Liver (tissue), 9 donors: ENCODE results near the gene FCHSD1. TPM values are rescaled to one million over a fixed set of nuclear protein-coding genes. Genes with fewer than 3 reads are reported as not detected.

Experiments
- DNase-seq: peaks from one replicate; pipeline ENCODE4 v3.0.0-alpha.2; 2017; ENCODE audit warnings: low spot score
- H3K27ac ChIP-seq, 2 donors: one replicate each; pipeline ENCODE4 v1.7.0; 2013; ENCODE audit warnings: inconsistent platforms in 2 of 2, low read length in 2 of 2, control low read depth in 1 of 2, low read depth in 1 of 2, mild to moderate bottlenecking in 1 of 2
- H3K27me3 ChIP-seq, 4 donors: one replicate each; pipeline versions ENCODE4 v1.6.1 to v1.7.0; 2013; ENCODE audit warnings: low read length in 3 of 4, inconsistent platforms in 1 of 4, mild to moderate bottlenecking in 1 of 4, moderate library complexity in 1 of 4; ENCODE audit not compliant: control insufficient read depth in 4 of 4, insufficient read depth in 4 of 4
- H3K36me3 ChIP-seq, 4 donors: one replicate each; pipeline versions ENCODE4 v1.6.1 to v1.7.0; 2013; ENCODE audit warnings: low read length in 3 of 4, mild to moderate bottlenecking in 3 of 4, low read depth in 1 of 4, moderate library complexity in 1 of 4; ENCODE audit not compliant: control insufficient read depth in 4 of 4, insufficient read depth in 3 of 4
- H3K4me1 ChIP-seq, 4 donors: one replicate each; pipeline versions ENCODE4 v1.6.1 to v1.7.0; 2013; ENCODE audit warnings: low read length in 3 of 4, mild to moderate bottlenecking in 3 of 4, moderate library complexity in 1 of 4; ENCODE audit not compliant: control insufficient read depth in 4 of 4, insufficient read depth in 4 of 4
- H3K4me3 ChIP-seq, 3 donors: one replicate each; pipeline versions ENCODE4 v1.6.1 to v1.7.0; 2013; ENCODE audit warnings: low read length in 3 of 3, control low read depth in 1 of 3, low read depth in 1 of 3, mild to moderate bottlenecking in 1 of 3
- H3K9ac ChIP-seq, 2 donors: one replicate each; pipeline ENCODE4 v1.7.0; 2013; ENCODE audit warnings: low read length in 2 of 2, mild to moderate bottlenecking in 2 of 2, moderate library complexity in 2 of 2, control low read depth in 1 of 2, low read depth in 1 of 2
- H3K9me3 ChIP-seq, 4 donors: one replicate each; pipeline versions ENCODE4 v1.6.1 to v1.7.0; 2013; ENCODE audit warnings: low read length in 3 of 4; ENCODE audit not compliant: control insufficient read depth in 4 of 4
- EGR1 ChIP-seq, 2 donors: IDR thresholded peaks; 2 replicates each; pipeline ENCODE4 v1.6.1; 2016 to 2018; ENCODE audit warnings: antibody characterized with exemption in 2 of 2, low read depth in 2 of 2
- FOXA1 ChIP-seq: IDR thresholded peaks from 2 replicates; pipeline ENCODE4 v1.6.1; 2016; ENCODE audit warnings: antibody characterized with exemption
- HNF4A ChIP-seq, 2 donors: conservative IDR thresholded peaks; 2 replicates each; pipeline ENCODE4 v1.6.1; 2016; ENCODE audit warnings: antibody characterized with exemption in 2 of 2, mild to moderate bottlenecking in 2 of 2
- JUND ChIP-seq, 2 donors: IDR thresholded peaks; 2 replicates each; pipeline ENCODE4 v1.6.1; 2016; ENCODE audit warnings: antibody characterized with exemption in 2 of 2
- NR2F2 ChIP-seq: IDR thresholded peaks from 2 replicates; pipeline ENCODE4 v1.6.1; 2016; ENCODE audit warnings: antibody characterized with exemption
- RAD21 ChIP-seq, 2 donors: IDR thresholded peaks; 2 replicates each; pipeline ENCODE4 v1.6.1; 2016; ENCODE audit warnings: antibody characterized with exemption in 2 of 2, mild to moderate bottlenecking in 2 of 2
- SP1 ChIP-seq: IDR thresholded peaks from 2 replicates; pipeline ENCODE4 v1.6.1; 2018; ENCODE audit warnings: antibody characterized with exemption, mild to moderate bottlenecking
- TAF1 ChIP-seq: conservative IDR thresholded peaks from 2 replicates; pipeline ENCODE4 v1.6.1; 2016; ENCODE audit warnings: antibody characterized with exemption, mild to moderate bottlenecking
- YY1 ChIP-seq: IDR thresholded peaks from 2 replicates; pipeline ENCODE4 v1.6.1; 2016; ENCODE audit warnings: antibody characterized with exemption, mild to moderate bottlenecking
- WGBS: extraction: QIAGEN DNeasy Blood & Tissue Kit; methylation state at CpG from one replicate; pipeline ENCODE4 v1.1.7; 2013; 5-methylcytosine and 5-hydroxymethylcytosine counted together
- polyA plus RNA-seq, 2 donors: library from polyadenylated mRNA; stranded (reverse) in 1 of 2; unstranded in 1 of 2; fragments of 200-250 nt in 1 of 2; fragments of >200 nt in 1 of 2; fragmentation: Nextera tagmentation in 1 of 2; extraction: Ambion mirVana in 1 of 2; gene quantifications; one replicate each; pipeline versions ENCODE4 v1.2.1 to v1.2.3, GENCODE V29; 2013 to 2015
- total RNA-seq, 2 donors: library from RNA; depleted of rRNA; stranded (reverse); fragments of >200 nt; gene quantifications; one replicate each; pipeline ENCODE4 v1.2.3, GENCODE V29; 2014
- TF ChIP-seq, protein P1 (sequence below): IDR thresholded peaks from 2 replicates; pipeline ENCODE4 v1.6.1; 2016; ENCODE audit warnings: antibody characterized with exemption
- TF ChIP-seq, protein P2 (sequence below): IDR thresholded peaks from 2 replicates; pipeline ENCODE4 v1.6.1; 2016; ENCODE audit warnings: antibody characterized with exemption
- TF ChIP-seq, protein P3 (sequence below): fragments of 150-350 bp; IDR thresholded peaks from 2 replicates; pipeline ENCODE4 v1.5.1; 2017; ENCODE audit warnings: improper control_type of control experiment, low read depth, low read length; ENCODE audit not compliant: missing input control
- TF ChIP-seq, protein P4 (sequence below): IDR thresholded peaks from 2 replicates; pipeline ENCODE4 v1.6.1; 2016; ENCODE audit warnings: antibody characterized with exemption
- donor health status: healthy.
- donor health status: healthy.
- donor health status: healthy.
- donor health status: healthy.
- donor health status: healthy.

The FCHSD1 gene
- 1 to 10 TPM; 2.4 to 6.4 TPM for total RNA-seq
- 1 to 10 TPM; 1.3 to 2.1 TPM for polyA plus RNA-seq

DNA sequence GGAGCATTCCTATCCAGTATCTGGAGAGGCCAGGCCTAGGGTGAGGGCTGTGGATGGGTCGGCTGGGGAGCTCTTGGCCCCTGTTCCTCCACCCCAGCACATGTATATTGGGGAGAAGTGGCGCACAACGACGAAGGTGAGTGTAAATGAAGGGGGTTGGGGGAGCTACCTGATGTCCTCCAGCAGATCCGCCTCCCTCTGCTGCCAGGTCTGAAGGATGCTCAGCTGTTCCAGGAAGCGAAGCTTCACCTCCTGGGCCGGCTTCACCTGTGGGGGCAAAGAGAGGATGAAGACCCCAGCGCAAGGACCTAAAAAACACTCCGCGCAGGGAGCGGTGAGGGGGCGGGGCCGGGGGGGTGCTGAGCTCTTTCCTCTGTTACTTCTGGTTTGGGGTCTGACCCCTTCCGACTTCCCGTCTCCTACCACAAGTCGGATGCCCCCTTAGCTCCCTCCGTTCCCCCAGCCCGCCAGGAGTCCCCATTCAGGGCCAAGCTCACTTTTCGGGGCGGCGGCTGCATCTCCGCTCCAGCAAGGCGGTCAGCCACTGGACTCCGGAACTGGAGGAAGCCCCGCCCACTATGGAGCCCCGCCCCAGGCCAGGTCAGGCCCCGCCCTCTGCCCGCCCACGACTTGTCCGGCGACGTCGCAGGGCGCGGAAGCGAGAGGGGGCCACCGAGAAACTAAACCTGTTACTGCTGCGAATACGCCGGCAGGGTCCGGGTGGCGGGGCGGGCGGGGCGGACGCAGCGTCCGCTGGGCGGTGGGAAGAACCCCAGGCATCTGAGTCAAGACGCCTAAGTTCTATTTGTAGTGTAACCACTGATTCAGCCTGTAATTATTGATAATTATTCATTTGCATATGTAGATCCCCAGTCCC lies at the start of gene FCHSD1:
FCHSD1 (minus strand) TSS at position 568 of the 877 bp plus-strand sequence; CDS start at position 518, 50 bp downstream.
- Histone ChIP-seq H3K4me1 (peaks cover 0 to 4% (median 1%) of the 10 kb centered on the region in 4 donors), H3K4me3 (peak within 1 kb of the TSS in 2 of 3 donors; percentile 66 to 67), H3K9me3 (no peaks in the 10 kb centered on the region), H3K27ac (no peak within 1 kb of the TSS), H3K9ac (peak within 1 kb of the TSS in 1 of 2 donors; percentile 44), H3K27me3 (no peaks in the 10 kb centered on the region), H3K36me3 (no peaks in the 10 kb centered on the region)
- 8% methylated on average over 50 of the region's 50 CpGs for WGBS
- peak in 1 of 2 donors; percentile 23 for TF ChIP-seq HNF4A (conservative IDR thresholded peaks at IDR 0.05)
- TF ChIP-seq NR2F2 = no peak
- no peak for TF ChIP-seq TAF1
- TF ChIP-seq EGR1 (IDR thresholded peaks at IDR 0.05; ENCODE audit: low read depth in 2 of 2) = peak; percentile 22 to 49
- TF ChIP-seq RAD21 (IDR thresholded peaks at IDR 0.05) = no peak
- TF ChIP-seq, protein P1, sequence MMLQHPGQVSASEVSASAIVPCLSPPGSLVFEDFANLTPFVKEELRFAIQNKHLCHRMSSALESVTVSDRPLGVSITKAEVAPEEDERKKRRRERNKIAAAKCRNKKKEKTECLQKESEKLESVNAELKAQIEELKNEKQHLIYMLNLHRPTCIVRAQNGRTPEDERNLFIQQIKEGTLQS = no peak
- TF ChIP-seq YY1 = no peak
- no peak for TF ChIP-seq FOXA1
- TF ChIP-seq, protein P2, sequence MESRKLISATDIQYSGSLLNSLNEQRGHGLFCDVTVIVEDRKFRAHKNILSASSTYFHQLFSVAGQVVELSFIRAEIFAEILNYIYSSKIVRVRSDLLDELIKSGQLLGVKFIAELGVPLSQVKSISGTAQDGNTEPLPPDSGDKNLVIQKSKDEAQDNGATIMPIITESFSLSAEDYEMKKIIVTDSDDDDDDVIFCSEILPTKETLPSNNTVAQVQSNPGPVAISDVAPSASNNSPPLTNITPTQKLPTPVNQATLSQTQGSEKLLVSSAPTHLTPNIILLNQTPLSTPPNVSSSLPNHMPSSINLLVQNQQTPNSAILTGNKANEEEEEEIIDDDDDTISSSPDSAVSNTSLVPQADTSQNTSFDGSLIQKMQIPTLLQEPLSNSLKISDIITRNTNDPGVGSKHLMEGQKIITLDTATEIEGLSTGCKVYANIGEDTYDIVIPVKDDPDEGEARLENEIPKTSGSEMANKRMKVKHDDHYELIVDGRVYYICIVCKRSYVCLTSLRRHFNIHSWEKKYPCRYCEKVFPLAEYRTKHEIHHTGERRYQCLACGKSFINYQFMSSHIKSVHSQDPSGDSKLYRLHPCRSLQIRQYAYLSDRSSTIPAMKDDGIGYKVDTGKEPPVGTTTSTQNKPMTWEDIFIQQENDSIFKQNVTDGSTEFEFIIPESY = no peak
- peak; percentile 99 for DNase-seq

DNA sequence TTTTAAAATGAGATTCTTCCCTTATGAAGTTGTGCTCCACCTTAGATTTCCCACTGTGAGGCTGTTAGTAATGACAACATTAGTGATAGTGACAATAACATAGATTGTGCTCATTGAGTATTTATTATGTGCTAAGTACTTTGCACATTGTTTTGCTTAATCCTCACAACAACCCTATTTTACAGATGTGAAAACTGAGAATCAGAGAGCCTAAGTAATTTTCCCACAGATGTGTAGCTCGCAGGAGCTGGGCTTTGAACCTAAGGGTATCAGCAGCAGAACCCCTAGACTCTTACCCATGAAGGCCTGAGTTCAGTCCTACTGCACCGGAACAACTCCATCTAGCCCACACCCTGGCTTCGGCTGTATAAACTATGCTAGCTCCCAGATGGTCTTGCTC lies 46.4 kb upstream of the FCHSD1 start:
- H3K4me1 ChIP-seq = peaks cover 0 to 8% (median 4%) of the 10 kb centered on the region in 4 donors
- H3K9me3 ChIP-seq = no peaks in the 10 kb centered on the region
- DNase-seq = no peak
- 93% methylated on average over 3 of the region's 3 CpGs for WGBS
- no peak overlapping the region for H3K27ac ChIP-seq
- no peak overlapping the region for H3K4me3 ChIP-seq
- H3K36me3 ChIP-seq = no peaks in the 10 kb centered on the region
- no peak for TF ChIP-seq JUND (IDR thresholded peaks at IDR 0.05)
- TF ChIP-seq, protein P3, sequence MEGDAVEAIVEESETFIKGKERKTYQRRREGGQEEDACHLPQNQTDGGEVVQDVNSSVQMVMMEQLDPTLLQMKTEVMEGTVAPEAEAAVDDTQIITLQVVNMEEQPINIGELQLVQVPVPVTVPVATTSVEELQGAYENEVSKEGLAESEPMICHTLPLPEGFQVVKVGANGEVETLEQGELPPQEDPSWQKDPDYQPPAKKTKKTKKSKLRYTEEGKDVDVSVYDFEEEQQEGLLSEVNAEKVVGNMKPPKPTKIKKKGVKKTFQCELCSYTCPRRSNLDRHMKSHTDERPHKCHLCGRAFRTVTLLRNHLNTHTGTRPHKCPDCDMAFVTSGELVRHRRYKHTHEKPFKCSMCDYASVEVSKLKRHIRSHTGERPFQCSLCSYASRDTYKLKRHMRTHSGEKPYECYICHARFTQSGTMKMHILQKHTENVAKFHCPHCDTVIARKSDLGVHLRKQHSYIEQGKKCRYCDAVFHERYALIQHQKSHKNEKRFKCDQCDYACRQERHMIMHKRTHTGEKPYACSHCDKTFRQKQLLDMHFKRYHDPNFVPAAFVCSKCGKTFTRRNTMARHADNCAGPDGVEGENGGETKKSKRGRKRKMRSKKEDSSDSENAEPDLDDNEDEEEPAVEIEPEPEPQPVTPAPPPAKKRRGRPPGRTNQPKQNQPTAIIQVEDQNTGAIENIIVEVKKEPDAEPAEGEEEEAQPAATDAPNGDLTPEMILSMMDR = no peak
- no peak for TF ChIP-seq FOXA1
- no peak for TF ChIP-seq TAF1
- TF ChIP-seq, protein P1 = no peak
- TF ChIP-seq, protein P4, sequence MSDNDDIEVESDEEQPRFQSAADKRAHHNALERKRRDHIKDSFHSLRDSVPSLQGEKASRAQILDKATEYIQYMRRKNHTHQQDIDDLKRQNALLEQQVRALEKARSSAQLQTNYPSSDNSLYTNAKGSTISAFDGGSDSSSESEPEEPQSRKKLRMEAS = no peak
- TF ChIP-seq SP1 = no peak
- no peaks in the 10 kb centered on the region for H3K27me3 ChIP-seq
- H3K9ac ChIP-seq = no peak overlapping the region
